Caki2 (cell line): ENCODE data around the gene ERC1. TPM values are rescaled to one million over a fixed set of nuclear protein-coding genes. Genes with fewer than 3 reads are reported as not detected.

Source experiments
- DNase-seq: peaks from one replicate; pipeline ENCODE4 v3.0.0-alpha.2; 2015; ENCODE audit warnings: low read depth
- in situ Hi-C: cut with HindIII; loops from 2 replicates; pipeline ENCODE4 v1.10.0; 2016; ENCODE audit warnings: low sequenced_read_pairs, low pct_unique_long_range_greater_than_20kb, mixed read lengths
- total RNA-seq: library from RNA; depleted of rRNA; stranded (reverse); fragments of >200 nt; shearing (Covaris generic); gene quantifications from 2 replicates; pipeline ENCODE4 v1.2.3, GENCODE V29; 2014; ENCODE audit warnings: low replicate concordance

Gene ERC1
- total RNA-seq, 1 experiment from 2014 or later: 11.3 TPM

DNA sequence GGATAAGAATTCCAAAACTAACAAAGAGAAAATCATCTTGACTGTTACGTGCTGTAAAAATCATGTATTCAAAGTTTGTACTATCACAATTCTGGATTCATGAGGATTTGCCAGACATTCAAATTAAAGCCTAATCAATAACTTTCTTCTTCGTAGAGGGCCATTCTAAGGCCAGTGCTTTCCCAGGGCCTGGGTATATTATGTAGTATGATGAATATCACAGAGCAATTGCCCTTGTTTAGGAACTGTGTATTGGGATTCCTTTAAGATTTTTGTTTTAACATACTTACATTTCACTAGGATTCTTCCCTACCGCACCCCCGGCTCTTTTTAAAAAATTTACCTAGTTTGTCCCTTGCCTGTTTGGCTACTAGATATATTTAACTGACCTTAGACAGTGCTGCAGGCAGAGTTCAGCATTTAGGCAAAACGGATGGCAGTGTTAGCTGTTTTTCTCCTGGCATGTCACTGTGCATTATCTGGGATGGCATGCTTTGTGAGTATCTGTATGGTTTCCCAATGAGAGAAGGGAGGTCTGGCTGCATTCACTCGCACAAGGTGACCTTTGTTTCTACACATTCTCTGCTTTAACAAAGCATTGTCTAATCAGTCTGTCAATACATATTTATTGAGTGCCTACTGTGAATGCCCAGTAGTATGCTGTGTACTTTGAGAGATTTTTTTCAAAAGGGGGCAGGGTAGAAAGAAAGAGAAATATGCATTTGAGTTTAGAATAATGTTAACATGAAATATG, 63.3 kb downstream of the ERC1 start:
- in situ Hi-C loops: no loop called here

GRCh38 chr12:1056390-1056789, 65.4 kb downstream of the ERC1 start:
- no peak for DNase-seq
- in situ Hi-C loops: no loop called here

More for the DNA sequence above, 63.3 kb downstream of the ERC1 start:
- no peak for DNase-seq

- in situ Hi-C loops: no loop called here
Measured at GRCh38 chr12:1058423-1058822, 67.4 kb downstream of the ERC1 start.

GRCh38 chr12:1059162-1059561, 68.1 kb downstream of the ERC1 start:
- no peak for DNase-seq
- in situ Hi-C loops: no loop called here

More at GRCh38 chr12:1058423-1058822, 67.4 kb downstream of the ERC1 start:
- no peak for DNase-seq

- in situ Hi-C loops: no loop called here
- no peak for DNase-seq
Measured at GRCh38 chr12:1063852-1064251, 72.8 kb downstream of the ERC1 start.

DNA sequence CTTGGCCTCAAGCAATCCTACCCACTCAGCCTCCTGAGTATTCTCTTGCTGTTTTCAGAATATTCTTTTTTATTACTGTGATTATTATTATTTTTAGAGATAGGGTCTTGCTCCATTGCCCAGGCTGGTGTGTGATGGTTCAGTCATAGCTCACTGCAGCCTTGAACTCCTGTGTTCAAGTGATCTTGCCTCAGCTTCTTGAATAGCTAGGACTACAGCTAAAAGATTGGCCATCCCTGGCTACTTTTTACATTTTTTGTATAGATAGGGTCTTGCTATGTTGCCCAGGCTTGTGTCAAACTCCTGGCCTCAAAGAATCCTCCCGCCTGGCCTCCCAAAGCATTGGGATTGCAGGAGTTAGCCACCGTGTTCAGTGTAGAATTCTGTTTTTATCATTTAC, 73.3 kb downstream of the ERC1 start:
- in situ Hi-C loops: no loop called here
- no peak for DNase-seq

DNA sequence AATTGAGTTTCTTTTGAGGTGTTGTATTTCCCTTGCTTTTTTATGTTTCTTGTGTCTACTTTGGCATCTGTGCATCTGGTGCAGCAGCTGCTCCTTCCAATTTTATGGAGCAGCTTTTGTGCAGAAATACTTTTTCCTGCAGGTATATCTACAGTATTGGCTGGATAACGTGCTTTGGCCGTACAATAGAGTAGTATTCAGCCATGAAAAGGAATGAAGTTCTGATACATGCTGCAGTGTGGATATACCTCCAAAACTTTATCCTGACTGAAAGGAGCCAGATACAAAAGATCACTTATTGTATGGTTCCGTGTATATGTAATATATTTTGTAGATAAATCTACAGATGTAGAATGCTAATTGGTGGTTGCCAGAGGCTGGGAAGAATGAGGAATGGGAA, 74.6 kb downstream of the ERC1 start:
- DNase-seq: no peak
- in situ Hi-C loops: no loop called here

- in situ Hi-C loops: no loop called here
- DNase-seq: no peak
Measured at GRCh38 chr12:1069846-1070245, 78.8 kb downstream of the ERC1 start.

DNA sequence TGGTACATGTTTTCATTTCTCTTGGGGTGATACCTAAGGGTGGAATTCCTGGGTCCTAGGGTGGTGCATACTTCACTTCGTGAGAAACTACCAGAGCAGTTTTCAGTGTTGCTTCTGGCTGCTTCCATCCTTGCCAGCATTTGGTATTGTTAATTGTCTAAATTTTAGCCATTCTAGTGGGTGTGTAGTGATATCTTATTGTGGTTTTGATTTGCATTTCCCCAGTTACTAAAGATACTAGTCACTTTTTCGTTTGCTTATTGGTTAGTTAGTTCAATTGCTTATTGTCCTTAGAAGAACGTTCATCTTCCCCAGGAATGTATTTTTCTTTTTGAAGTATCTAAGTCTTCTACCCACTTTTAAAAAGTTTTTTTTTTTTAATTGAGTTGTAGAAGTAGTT, 80.2 kb downstream of the ERC1 start:
- in situ Hi-C loops: no loop called here
- DNase-seq: no peak

DNA sequence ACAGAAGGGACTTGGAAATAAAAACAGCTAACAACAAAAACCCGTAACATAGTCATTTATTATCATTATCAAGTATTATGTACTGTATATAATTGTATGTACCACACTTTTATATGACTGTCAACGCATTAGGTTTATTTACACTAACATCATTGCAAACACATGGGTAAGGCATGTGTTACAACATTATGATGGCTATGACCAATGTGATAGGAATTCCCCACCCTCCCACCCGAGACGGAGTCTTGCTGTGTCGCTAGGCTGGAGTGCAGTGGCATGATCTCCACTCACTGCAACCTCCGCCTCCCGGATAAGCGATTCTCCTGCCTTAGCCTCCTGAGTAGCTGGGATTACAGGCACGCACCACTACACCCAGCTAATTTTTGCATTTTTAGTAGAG, 82.6 kb downstream of the ERC1 start:
- no peak for DNase-seq
- in situ Hi-C loops: no loop called here

DNA sequence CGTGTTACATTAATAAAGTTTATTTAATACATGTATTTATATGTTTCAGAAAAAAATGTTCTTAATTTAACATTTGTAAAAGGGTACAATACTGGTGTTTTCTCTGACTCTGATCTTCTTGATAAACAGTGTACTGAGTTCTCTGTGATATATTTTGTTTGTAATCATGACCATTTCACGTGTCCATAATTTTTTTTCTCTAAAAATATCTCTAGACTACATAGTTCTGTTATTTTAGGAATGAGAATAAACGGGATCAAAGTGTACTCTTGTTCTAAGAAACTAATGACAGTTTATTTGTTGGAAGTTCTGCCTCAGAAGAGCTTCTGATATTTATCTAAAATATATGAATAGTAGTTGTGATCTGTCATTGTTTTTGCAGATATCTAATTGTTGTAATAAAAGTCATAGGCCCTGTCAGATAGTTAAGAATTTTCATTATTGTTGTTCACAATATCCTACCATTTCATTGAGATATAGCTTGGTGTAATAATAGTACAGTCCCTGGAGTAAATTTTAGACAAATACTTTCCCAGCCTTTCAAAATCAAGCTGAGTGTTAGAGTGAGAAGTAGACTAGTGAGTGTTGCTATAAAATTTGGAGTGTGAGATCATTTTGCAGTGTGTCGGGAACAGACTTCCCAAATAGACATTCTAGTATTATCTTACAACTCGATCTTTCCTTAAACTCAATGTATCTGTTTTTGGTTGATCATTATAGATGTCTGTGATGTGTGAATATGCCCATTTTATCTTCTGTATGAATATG, 86.2 kb downstream of the ERC1 start:
- in situ Hi-C loops: no loop called here

DNA sequence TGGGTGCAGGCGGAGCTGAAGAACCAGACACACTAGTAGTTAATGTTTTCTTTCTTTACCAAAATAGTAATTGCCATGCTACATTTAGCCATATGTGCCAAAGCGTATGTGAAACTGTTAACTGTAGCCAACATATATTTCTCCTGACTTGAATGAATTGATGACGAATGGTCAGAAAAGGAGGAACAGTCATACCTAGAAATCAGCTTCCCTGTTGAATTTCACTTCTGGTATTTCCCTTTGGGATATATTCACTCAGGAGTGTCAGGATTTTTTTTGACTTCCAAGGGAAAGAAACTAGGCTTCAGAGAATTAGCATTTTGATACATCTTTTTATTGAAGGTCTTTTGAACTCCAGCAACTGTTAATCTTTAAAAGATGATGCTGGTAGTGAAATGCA, 87.0 kb downstream of the ERC1 start:
- in situ Hi-C loops: no loop called here
- no peak for DNase-seq

More for the DNA sequence above, 86.2 kb downstream of the ERC1 start:
- no peak for DNase-seq

- in situ Hi-C loops: no loop called here
Measured at GRCh38 chr12:1080520-1081223, 89.6 kb downstream of the ERC1 start.

GRCh38 chr12:1083151-1083888, 92.3 kb downstream of the ERC1 start:
- in situ Hi-C loops: no loop called here
- DNase-seq: no peak

More at GRCh38 chr12:1080520-1081223, 89.6 kb downstream of the ERC1 start:
- DNase-seq: no peak

DNA sequence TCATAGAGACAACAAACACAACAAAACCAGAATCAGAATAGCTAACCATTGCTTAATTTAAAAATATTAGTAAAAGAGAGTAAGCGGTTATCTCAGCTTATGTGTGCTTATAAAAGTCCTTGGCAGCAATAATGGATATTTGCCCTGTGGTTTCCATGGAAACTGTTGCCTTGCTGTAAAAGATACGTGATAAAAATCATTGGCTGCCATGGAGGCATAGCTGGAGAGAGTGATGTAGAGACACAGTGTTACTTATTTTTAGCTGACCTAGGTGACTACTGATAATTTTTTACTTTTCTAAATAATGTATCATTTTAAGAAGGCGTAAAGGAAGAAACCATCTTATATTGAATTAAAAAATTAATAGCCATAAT, 92.9 kb downstream of the ERC1 start:
- in situ Hi-C loops: no loop called here
- DNase-seq: peak; percentile 35

- in situ Hi-C loops: no loop called here
Measured at GRCh38 chr12:1091350-1091749, 100.3 kb downstream of the ERC1 start.

GRCh38 chr12:1093166-1093751, 102.2 kb downstream of the ERC1 start:
- in situ Hi-C loops: no loop called here
- peak; percentile 57 for DNase-seq

More at GRCh38 chr12:1091350-1091749, 100.3 kb downstream of the ERC1 start:
- no peak for DNase-seq

- DNase-seq: no peak
- in situ Hi-C loops: no loop called here
Measured at GRCh38 chr12:1094714-1095113, 103.7 kb downstream of the ERC1 start.
